ENCODE measurements around the gene STK32A.

GRCh38 chr5:147412561-147412960 lies 177.7 kb downstream of the STK32A start:
- TF ChIP-seq EZH2 (IDR thresholded peaks at IDR 0.05) = no peak
- no peak for TF ChIP-seq POLR2A (IDR thresholded peaks at IDR 0.05; ENCODE audit: borderline replicate concordance, extremely low read depth, insufficient read depth, insufficient read length)
